Adrenal gland (tissue), 12 donors: ENCODE data around the gene ANAPC2. TPM values are rescaled to one million over a fixed set of nuclear protein-coding genes. Genes with fewer than 3 reads are reported as not detected.

Source experiments
- DNase-seq, 7 donors: peaks; one replicate each; pipeline ENCODE4 v3.0.0-alpha.2; 2019 to 2020
- H3K27ac ChIP-seq, 5 donors: fragments of 200-600 bp; sonication (generic) in 4 of 5; 1 replicate in 3 of 5; 2 replicates in 2 of 5; pipeline versions ENCODE4 v1.5.1 to v1.8.0; 2016 to 2020; ENCODE audit warnings: mild to moderate bottlenecking in 1 of 5
- H3K27me3 ChIP-seq: fragments of 200-600 bp; 2 replicates; pipeline ENCODE4 v1.8.0; 2021
- H3K36me3 ChIP-seq, 2 donors: fragments of 200-600 bp; replicated peaks in 1 of 2; 1 replicate in 1 of 2; 2 replicates in 1 of 2; pipeline versions ENCODE4 v1.5.1 to v1.8.0; 2018 to 2022
- H3K4me1 ChIP-seq, 2 donors: fragments of 200-600 bp; replicated peaks in 1 of 2; 1 replicate in 1 of 2; 2 replicates in 1 of 2; pipeline versions ENCODE4 v1.5.1 to v1.8.0; 2018 to 2021
- H3K4me3 ChIP-seq, 4 donors: fragments of 200-600 bp; sonication (generic) in 3 of 4; one replicate each; pipeline ENCODE4 v1.5.1; 2016 to 2018
- H3K9me3 ChIP-seq, 3 donors: fragments of 200-600 bp; sonication (generic) in 1 of 3; replicated peaks in 1 of 3; 1 replicate in 2 of 3; 2 replicates in 1 of 3; pipeline versions ENCODE4 v1.5.1 to v1.8.0; 2016 to 2021
- CTCF ChIP-seq, 6 experiments: fragments of 450-650 bp in 4 of 6; fragments of 200-600 bp in 2 of 6; sonication (generic) in 1 of 6; IDR thresholded peaks; 1 replicate in 5 of 6; 2 replicates in 1 of 6; pipeline versions ENCODE4 v1.5.1 to v1.8.0; 2016 to 2021; ENCODE audit warnings: antibody characterized with exemption in 6 of 6, mild to moderate bottlenecking in 2 of 6, moderate library complexity in 1 of 6
- POLR2A ChIP-seq, 2 donors: fragments of 450-650 bp; IDR thresholded peaks; one replicate each; pipeline ENCODE4 v1.6.1; 2017; ENCODE audit warnings: antibody characterized with exemption in 2 of 2, mild to moderate bottlenecking in 2 of 2, moderate library complexity in 1 of 2
- WGBS, 4 donors: extraction: QIAGEN DNeasy Blood & Tissue Kit in 2 of 4; methylation state at CpG; one replicate each; pipeline versions ENCODE4 v1.1.5 to v1.1.7; 2013 to 2017; 5-methylcytosine and 5-hydroxymethylcytosine counted together
- intact Hi-C, 2 donors: fragments of 100-400 bp; cut with DNase I; formaldehyde crosslinking; loops; one replicate each; pipeline versions ENCODE4 v1.14.1 to v1.15.0; 2022 to 2023
- polyA plus RNA-seq, 3 donors: library from polyadenylated mRNA; stranded (reverse); fragments of 200-250 nt in 2 of 3; fragments of 350-450 nt in 1 of 3; fragmentation: Illumina TruSeq in 1 of 3; extraction: RNeasy Lipid Tissue Mini Kit (QIAGEN cat#74804) in 1 of 3; gene quantifications; one replicate each; pipeline ENCODE4 v1.2.3, GENCODE V29; 2013 to 2014
- total RNA-seq, 9 donors: library from RNA; depleted of rRNA in 4 of 9; stranded (reverse); fragments of >200 nt in 4 of 9; fragments of 120-200 nt in 1 of 9; fragmentation: NEBNext Ultra II Directional in 1 of 9; extraction: Animal tissue kit (Norgen Biotek cat#: 25700) in 1 of 9; gene quantifications; one replicate each; pipeline versions ENCODE4 v1.1.0 to v1.2.4, GENCODE V29; 2013 to 2023
- donor health status: healthy with polysubstance abuse.
- donor health status: Bipolar disorder and iron deficiency.
- donor health status: DM: yes; HTN: yes; CAD: no.
- donor health status: DM: no; HTN: no; CAD: no.
- donor health status: DM: no; HTN: no; CAD: no.
- donor health status: DM: yes; HTN: yes; CAD: no.

ANAPC2 gene
- total and polyA plus RNA-seq, 12 donors: 7.1 to 162 (median 32.0) TPM

GRCh38 chr9:137236238-137236935 is 48.0 kb upstream of the ANAPC2 start:
- TF ChIP-seq CTCF (IDR thresholded peaks at IDR 0.05) (peak; percentile 97 to 100 (median 98)), POLR2A (IDR thresholded peaks at IDR 0.05) (no peak)
- Histone ChIP-seq H3K4me1 (peaks cover 7 to 23% of the 10 kb centered on the region in 2 donors), H3K27ac (no peak overlapping the region), H3K9me3 (no peaks in the 10 kb centered on the region), H3K36me3 (no peaks in the 10 kb centered on the region), H3K4me3 (no peak overlapping the region), H3K27me3 (peaks cover 22% of the 10 kb centered on the region)
- DNase-seq: peak; percentile 82 to 93 (median 88)
- intact Hi-C loops: loop anchor here in 1 of 2 donors (10.0 kb wide), 1 partner anchor 452 kb away; no protein-coding TSS in a partner anchor
- 3 to 10% (median 6%) methylated on average over 4 to 31 of the region's 31 CpGs for WGBS, 4 donors

DNA sequence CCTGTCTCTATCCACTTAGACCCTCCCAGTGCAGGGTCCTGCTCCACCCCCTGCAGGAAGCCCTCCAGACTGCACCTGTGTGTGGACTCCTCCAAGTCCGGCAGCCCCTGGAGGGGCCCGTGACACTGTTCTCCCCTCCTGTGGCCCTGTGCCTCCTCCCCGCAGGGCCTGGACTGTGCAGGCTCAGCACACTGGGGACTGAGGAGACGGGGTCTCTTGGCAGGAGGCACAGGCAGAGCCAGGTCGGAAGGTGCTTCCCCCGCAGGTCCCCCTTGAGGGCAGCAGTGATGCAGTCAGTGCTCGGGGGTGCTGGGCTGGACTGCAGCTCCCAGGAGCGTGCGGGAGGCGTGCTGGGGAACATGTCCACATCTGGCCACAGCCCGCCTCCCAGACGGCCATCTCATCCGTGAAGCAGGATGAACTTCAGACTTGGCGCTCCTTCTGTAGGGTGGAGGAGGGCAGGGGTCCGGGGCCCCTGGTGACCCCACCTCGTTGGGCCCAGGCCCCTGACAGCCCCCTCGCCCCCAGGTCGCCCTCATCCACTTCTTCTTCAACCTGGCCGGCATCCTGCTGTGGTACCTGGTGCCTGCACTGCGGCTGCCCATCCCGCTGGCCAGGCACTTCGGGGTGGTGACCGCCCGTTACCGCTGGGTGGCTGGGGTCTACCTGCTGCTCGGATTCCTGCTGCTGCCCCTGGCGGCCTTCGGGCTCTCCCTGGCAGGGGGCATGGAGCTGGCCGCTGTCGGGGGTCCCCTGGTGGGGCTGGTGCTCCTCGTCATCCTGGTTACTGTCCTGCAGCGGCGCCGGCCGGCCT is 47.3 kb upstream of the ANAPC2 start:
- 54 to 66% (median 63%) methylated on average over 14 to 35 of the region's 35 CpGs for WGBS, 4 donors
- no peak overlapping the region for H3K27ac ChIP-seq
- intact Hi-C loops: loop anchor here in 1 of 2 donors (10.0 kb wide), 1 partner anchor 451 kb away; no protein-coding TSS in a partner anchor
- TF ChIP-seq POLR2A (IDR thresholded peaks at IDR 0.05) (no peak), CTCF (IDR thresholded peaks at IDR 0.05) (no peak)
- no peak overlapping the region for H3K4me3 ChIP-seq
- H3K9me3 ChIP-seq: no peaks in the 10 kb centered on the region
- H3K27me3 ChIP-seq: peaks cover 30% of the 10 kb centered on the region
- DNase-seq: no peak
- H3K36me3 ChIP-seq: no peaks in the 10 kb centered on the region
- H3K4me1 ChIP-seq: peaks cover 7 to 23% of the 10 kb centered on the region in 2 donors

- peaks cover 37% of the 10 kb centered on the region for H3K27me3 ChIP-seq
- no peaks in the 10 kb centered on the region for H3K36me3 ChIP-seq
- peaks cover 3 to 21% of the 10 kb centered on the region in 2 donors for H3K4me1 ChIP-seq
- H3K4me3 ChIP-seq: no peak overlapping the region
- no peak for DNase-seq
- H3K9me3 ChIP-seq: no peaks in the 10 kb centered on the region
- no peak overlapping the region for H3K27ac ChIP-seq
- intact Hi-C loops: loop anchor here in 1 of 2 donors (10.0 kb wide), 1 partner anchor 450 kb away; no protein-coding TSS in a partner anchor
- TF ChIP-seq CTCF (IDR thresholded peaks at IDR 0.05): no peak
- no peak for TF ChIP-seq POLR2A (IDR thresholded peaks at IDR 0.05)
- 64 to 77% (median 74%) methylated on average over 16 to 18 of the region's 18 CpGs for WGBS, 4 donors
Measured at GRCh38 chr9:137234758-137235423, 46.5 kb upstream of the ANAPC2 start.
